Fibroblast of the conjunctiva (primary cell): ENCODE measurements around the gene H6PD.

ENCODE experiments used
- DNase-seq: peaks from one replicate; pipeline ENCODE4 v3.0.0-alpha.2; 2010; ENCODE audit warnings: low read depth

H6PD gene

GRCh38 chr1:9260059-9260766 lies 25.6 kb downstream of the H6PD start:
- DNase-seq = no peak

DNA sequence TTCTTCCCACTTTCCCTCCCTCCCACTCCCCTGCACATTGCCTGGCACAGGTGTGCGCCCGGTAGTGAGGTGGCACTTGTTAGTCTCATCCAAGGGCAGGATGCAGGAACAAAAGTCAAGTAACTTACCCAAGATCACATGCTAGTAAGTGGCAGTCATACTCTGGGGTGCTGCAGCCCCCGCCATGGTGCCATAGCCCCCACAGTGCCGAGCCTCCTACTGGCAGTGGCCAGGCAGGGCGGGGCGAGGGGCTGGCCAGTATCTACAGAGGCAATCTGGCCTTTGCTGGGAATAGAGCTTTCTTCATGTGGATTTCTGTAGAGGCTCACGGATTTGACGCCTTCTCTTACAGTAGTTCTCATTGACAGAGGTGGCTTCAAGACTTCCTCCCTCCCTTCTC lies 26.9 kb downstream of the H6PD start:
- DNase-seq = no peak

- no peak for DNase-seq
Measured at GRCh38 chr1:9262096-9262986, 27.8 kb downstream of the H6PD start.

GRCh38 chr1:9263276-9263855 lies 28.8 kb downstream of the H6PD start:
- no peak for DNase-seq

DNA sequence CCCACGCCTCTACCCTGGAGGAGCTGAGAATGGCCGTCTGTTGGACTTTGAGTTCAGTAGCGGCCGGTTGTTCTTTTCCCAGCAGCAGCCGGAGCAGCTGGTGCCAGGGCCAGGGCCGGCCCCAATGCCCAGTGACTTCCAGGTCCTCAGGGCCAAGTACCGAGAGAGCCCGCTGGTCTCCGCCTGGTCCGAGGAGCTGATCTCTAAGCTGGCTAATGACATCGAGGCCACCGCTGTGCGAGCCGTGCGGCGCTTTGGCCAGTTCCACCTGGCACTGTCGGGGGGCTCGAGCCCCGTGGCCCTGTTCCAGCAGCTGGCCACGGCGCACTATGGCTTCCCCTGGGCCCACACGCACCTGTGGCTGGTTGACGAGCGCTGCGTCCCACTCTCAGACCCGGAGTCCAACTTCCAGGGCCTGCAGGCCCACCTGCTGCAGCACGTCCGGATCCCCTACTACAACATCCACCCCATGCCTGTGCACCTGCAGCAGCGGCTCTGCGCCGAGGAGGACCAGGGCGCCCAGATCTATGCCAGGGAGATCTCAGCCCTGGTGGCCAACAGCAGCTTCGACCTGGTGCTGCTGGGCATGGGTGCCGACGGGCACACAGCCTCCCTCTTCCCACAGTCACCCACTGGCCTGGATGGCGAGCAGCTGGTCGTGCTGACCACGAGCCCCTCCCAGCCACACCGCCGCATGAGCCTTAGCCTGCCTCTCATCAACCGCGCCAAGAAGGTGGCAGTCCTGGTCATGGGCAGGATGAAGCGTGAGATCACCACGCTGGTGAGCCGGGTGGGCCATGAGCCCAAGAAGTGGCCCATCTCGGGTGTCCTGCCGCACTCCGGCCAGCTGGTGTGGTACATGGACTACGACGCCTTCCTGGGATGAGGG lies 29.7 kb downstream of the H6PD start:
- DNase-seq = no peak

GRCh38 chr1:9265037-9265436 lies 30.5 kb downstream of the H6PD start:
- DNase-seq = no peak

DNA sequence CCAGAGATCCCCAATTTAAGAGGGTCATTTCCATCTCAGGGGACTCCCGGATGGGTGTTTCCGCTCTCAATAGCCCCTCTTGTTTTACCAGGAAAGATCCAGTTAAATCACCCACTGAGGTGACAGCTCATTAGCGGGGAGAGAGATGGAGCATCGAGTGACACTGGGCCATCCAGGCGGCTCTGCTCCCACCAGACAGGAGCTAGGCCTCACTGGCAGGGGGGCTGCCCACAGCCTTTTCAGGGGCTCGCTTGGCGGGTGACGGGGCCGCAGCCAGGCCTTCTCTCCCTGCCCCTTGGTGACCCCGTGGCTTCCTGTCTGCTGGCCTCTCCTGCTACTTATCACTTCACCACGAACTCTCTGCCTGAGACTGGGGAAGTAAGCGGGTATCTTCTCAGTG lies 31.4 kb downstream of the H6PD start:
- DNase-seq = no peak

- DNase-seq = no peak
Measured at GRCh38 chr1:9267352-9267686, 32.7 kb downstream of the H6PD start.

- no peak for DNase-seq
Measured at GRCh38 chr1:9267827-9268581, 33.4 kb downstream of the H6PD start.

- no peak for DNase-seq
Measured at GRCh38 chr1:9269078-9269501, 34.5 kb downstream of the H6PD start.

DNA sequence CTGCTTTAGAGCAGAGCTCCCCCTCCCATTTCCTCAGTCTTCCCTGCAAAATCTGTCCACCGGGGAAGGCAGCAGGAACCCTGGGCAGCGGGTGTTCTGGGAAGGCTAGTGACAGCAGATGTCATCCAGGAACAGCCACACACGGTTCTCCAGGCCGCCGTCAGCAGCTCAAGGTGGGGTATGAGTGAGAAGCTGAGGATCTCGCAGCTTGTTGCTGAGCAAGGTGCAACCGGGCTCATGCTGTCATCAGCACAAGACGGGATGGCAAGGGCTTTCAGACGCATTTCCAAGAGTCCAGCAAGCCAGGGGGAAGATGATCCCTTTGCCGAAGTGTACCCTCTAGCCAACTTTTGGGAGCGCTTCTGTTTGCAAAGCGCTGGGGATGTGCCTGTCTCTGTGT lies 35.1 kb downstream of the H6PD start:
- no peak for DNase-seq

GRCh38 chr1:9270290-9270883 lies 35.8 kb downstream of the H6PD start:
- no peak for DNase-seq

- no peak for DNase-seq
Measured at GRCh38 chr1:9271283-9271682, 36.7 kb downstream of the H6PD start.

GRCh38 chr1:9271861-9272595 lies 37.5 kb downstream of the H6PD start:
- DNase-seq = no peak

- DNase-seq = no peak
Measured at GRCh38 chr1:9273177-9273576, 38.6 kb downstream of the H6PD start.

- no peak for DNase-seq
Measured at GRCh38 chr1:9275161-9275560, 40.6 kb downstream of the H6PD start.

GRCh38 chr1:9275567-9276034 lies 41.0 kb downstream of the H6PD start:
- no peak for DNase-seq

- no peak for DNase-seq
Measured at GRCh38 chr1:9278116-9278515, 43.5 kb downstream of the H6PD start.

- DNase-seq = no peak
Measured at GRCh38 chr1:9278585-9279153, 44.1 kb downstream of the H6PD start.
